ENCODE measurements around the gene PCDH9. TPM values are rescaled to one million over a fixed set of nuclear protein-coding genes. Genes with fewer than 3 reads are reported as not detected.

The PCDH9 gene
- total RNA-seq, 2 donors from 2014 or later: 0.95 to 1.8 TPM

DNA sequence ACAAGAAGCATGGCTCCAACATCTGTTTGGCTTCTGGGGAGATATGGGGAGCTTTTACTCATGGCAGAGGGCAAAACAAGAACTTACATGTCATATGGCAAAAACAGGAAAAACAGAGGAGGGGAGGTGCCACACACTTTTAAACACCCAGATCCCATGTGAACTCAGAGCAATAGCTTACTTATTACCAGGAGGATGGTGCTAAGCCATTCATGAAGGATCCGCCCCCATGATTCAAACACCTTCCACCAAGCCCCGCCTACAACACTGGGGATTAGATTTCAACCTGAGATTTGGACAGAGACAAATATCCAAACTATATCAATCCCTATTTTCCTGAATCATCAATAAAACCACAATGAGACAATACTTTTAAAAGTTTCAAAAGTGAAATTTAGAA is 712.1 kb downstream of the PCDH9 start:
- TF ChIP-seq, protein P1, sequence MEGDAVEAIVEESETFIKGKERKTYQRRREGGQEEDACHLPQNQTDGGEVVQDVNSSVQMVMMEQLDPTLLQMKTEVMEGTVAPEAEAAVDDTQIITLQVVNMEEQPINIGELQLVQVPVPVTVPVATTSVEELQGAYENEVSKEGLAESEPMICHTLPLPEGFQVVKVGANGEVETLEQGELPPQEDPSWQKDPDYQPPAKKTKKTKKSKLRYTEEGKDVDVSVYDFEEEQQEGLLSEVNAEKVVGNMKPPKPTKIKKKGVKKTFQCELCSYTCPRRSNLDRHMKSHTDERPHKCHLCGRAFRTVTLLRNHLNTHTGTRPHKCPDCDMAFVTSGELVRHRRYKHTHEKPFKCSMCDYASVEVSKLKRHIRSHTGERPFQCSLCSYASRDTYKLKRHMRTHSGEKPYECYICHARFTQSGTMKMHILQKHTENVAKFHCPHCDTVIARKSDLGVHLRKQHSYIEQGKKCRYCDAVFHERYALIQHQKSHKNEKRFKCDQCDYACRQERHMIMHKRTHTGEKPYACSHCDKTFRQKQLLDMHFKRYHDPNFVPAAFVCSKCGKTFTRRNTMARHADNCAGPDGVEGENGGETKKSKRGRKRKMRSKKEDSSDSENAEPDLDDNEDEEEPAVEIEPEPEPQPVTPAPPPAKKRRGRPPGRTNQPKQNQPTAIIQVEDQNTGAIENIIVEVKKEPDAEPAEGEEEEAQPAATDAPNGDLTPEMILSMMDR (conservative IDR thresholded peaks at IDR 0.05): no peak
- Histone ChIP-seq H3K27me3 (ENCODE audit: control insufficient read depth, insufficient read depth, low read length, poor library complexity, severe bottlenecking) (no peaks in the 10 kb centered on the region), H3K9me3 (ENCODE audit: control insufficient read depth, low read length) (no peaks in the 10 kb centered on the region), H3K27ac (ENCODE audit: low read depth, low read length) (no peak overlapping the region), H3K9ac (ENCODE audit: extremely low read depth, low read length, poor library complexity, severe bottlenecking) (no peak overlapping the region), H3K4me1 (ENCODE audit: control insufficient read depth, insufficient read depth, low read length) (no peaks in the 10 kb centered on the region), H3K36me3 (ENCODE audit: control insufficient read depth, insufficient read depth, low read length) (no peaks in the 10 kb centered on the region), H3K4me3 (ENCODE audit: low read length) (no peak overlapping the region)
- no peaks in the 10 kb centered on the region for H3K9me3 Mint-ChIP-seq
- no peak overlapping the region for H3K4me3 Mint-ChIP-seq
- no peaks in the 10 kb centered on the region for H3K27me3 Mint-ChIP-seq (ENCODE audit: insufficient read depth)
- no peak for DNase-seq
- H3K36me3 Mint-ChIP-seq (ENCODE audit: low read depth): no peaks in the 10 kb centered on the region
- WGBS, 2 experiments (ENCODE audit: insufficient coverage in 1 of 2, insufficient read length in 1 of 2): 85 to 94% methylated on average over 2 of the region's 2 CpGs
- H3K4me1 Mint-ChIP-seq: peaks cover 3% of the 10 kb centered on the region
- H3K27ac Mint-ChIP-seq: no peak overlapping the region

DNA sequence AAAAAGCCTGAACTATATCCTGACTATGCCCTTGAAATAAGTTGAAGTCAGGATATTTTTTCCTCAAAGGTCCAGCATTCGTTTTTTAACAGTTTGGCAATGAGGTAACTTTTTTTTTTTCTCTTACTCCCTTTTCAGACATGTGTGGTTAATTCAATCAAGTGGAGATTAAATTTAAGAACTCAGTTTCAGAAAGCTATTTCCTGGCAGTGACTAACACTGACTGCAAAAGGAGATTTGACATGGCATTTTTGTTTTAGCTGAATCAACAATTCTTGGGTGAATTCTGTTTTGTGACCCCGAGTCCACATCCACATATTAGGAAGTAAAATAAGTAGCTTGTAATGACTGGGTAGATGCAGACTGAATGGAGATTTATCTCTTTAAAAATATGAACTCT is 716.4 kb downstream of the PCDH9 start:
- H3K27me3 ChIP-seq (ENCODE audit: control insufficient read depth, insufficient read depth, low read length, poor library complexity, severe bottlenecking): no peaks in the 10 kb centered on the region
- no peaks in the 10 kb centered on the region for H3K36me3 Mint-ChIP-seq (ENCODE audit: low read depth)
- H3K27ac Mint-ChIP-seq: no peak overlapping the region

DNA sequence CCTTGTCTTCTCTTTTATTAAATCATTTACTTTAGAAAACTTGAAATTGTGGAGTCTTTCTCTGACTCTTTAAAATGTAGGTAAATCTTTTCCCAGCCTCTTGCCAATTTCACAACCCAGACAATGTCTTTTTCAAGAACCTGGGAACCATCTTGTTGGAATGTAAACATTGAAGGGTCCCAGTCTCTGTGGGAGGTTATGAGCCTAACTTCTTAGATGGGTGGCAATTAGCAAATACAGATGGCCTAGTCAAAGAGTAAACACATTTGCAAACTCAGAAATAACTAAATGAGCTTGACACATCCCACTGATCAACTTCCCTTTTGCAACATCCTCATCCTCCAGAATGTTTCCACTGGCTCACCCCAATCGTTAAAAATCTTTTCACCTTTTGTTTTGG is 721.0 kb downstream of the PCDH9 start:
- H3K27ac Mint-ChIP-seq: peak overlapping the region; percentile 3
- no peak overlapping the region for H3K9ac ChIP-seq (ENCODE audit: extremely low read depth, low read length, poor library complexity, severe bottlenecking)
- H3K36me3 Mint-ChIP-seq (ENCODE audit: low read depth): peaks cover 4% of the 10 kb centered on the region
- H3K36me3 ChIP-seq (ENCODE audit: control insufficient read depth, insufficient read depth, low read length): no peaks in the 10 kb centered on the region
- TF ChIP-seq, protein P1 (conservative IDR thresholded peaks at IDR 0.05): no peak
- no peak for DNase-seq
- peaks cover 11% of the 10 kb centered on the region for H3K9me3 Mint-ChIP-seq
- H3K4me3 Mint-ChIP-seq: no peak overlapping the region
- no peaks in the 10 kb centered on the region for H3K27me3 Mint-ChIP-seq (ENCODE audit: insufficient read depth)
- peaks cover 4% of the 10 kb centered on the region for H3K4me1 ChIP-seq (ENCODE audit: control insufficient read depth, insufficient read depth, low read length)
- H3K27me3 ChIP-seq (ENCODE audit: control insufficient read depth, insufficient read depth, low read length, poor library complexity, severe bottlenecking): no peaks in the 10 kb centered on the region
- H3K4me1 Mint-ChIP-seq: peaks cover 21% of the 10 kb centered on the region
- no peak overlapping the region for H3K4me3 ChIP-seq (ENCODE audit: low read length)
- 80 to 88% methylated on average over 1 of the region's 1 CpG for WGBS, 2 experiments (ENCODE audit: insufficient coverage in 1 of 2, insufficient read length in 1 of 2)
- peaks cover 6% of the 10 kb centered on the region for H3K9me3 ChIP-seq (ENCODE audit: control insufficient read depth, low read length)
- H3K27ac ChIP-seq (ENCODE audit: low read depth, low read length): no peak overlapping the region

More for the DNA sequence above, 716.4 kb downstream of the PCDH9 start:
- Mint-ChIP-seq H3K27me3 (ENCODE audit: insufficient read depth) (no peaks in the 10 kb centered on the region), H3K4me3 (no peak overlapping the region), H3K9me3 (no peaks in the 10 kb centered on the region), H3K4me1 (peaks cover 11% of the 10 kb centered on the region)
- H3K27ac ChIP-seq (ENCODE audit: low read depth, low read length): no peak overlapping the region
- TF ChIP-seq, protein P1 (conservative IDR thresholded peaks at IDR 0.05): no peak
- no peak overlapping the region for H3K9ac ChIP-seq (ENCODE audit: extremely low read depth, low read length, poor library complexity, severe bottlenecking)
- H3K9me3 ChIP-seq (ENCODE audit: control insufficient read depth, low read length): no peaks in the 10 kb centered on the region
- DNase-seq: no peak
- no peaks in the 10 kb centered on the region for H3K36me3 ChIP-seq (ENCODE audit: control insufficient read depth, insufficient read depth, low read length)
- 71 to 92% methylated on average over 1 to 2 of the region's 2 CpGs for WGBS, 2 experiments (ENCODE audit: insufficient coverage in 1 of 2, insufficient read length in 1 of 2)
- H3K4me3 ChIP-seq (ENCODE audit: low read length): no peak overlapping the region
- peaks cover 4% of the 10 kb centered on the region for H3K4me1 ChIP-seq (ENCODE audit: control insufficient read depth, insufficient read depth, low read length)
